ENCODE measurements around the gene CDC42EP5. TPM values are rescaled to one million over a fixed set of nuclear protein-coding genes. Genes with fewer than 3 reads are reported as not detected.

The CDC42EP5 gene
- polyA plus RNA-seq, 3 donors: not detected

- WGBS (ENCODE audit: insufficient coverage): 63% methylated on average over 8 of the region's 11 CpGs
- no peak overlapping the region for H2AFZ ChIP-seq (ENCODE audit: insufficient read depth, low read depth, low read length, poor library complexity, severe bottlenecking)
- H3K27ac Mint-ChIP-seq: peak overlapping the region in 1 of 7 donors; percentile 15
Measured at GRCh38 chr19:54434873-54435214, 38.3 kb downstream of the CDC42EP5 start.

DNA sequence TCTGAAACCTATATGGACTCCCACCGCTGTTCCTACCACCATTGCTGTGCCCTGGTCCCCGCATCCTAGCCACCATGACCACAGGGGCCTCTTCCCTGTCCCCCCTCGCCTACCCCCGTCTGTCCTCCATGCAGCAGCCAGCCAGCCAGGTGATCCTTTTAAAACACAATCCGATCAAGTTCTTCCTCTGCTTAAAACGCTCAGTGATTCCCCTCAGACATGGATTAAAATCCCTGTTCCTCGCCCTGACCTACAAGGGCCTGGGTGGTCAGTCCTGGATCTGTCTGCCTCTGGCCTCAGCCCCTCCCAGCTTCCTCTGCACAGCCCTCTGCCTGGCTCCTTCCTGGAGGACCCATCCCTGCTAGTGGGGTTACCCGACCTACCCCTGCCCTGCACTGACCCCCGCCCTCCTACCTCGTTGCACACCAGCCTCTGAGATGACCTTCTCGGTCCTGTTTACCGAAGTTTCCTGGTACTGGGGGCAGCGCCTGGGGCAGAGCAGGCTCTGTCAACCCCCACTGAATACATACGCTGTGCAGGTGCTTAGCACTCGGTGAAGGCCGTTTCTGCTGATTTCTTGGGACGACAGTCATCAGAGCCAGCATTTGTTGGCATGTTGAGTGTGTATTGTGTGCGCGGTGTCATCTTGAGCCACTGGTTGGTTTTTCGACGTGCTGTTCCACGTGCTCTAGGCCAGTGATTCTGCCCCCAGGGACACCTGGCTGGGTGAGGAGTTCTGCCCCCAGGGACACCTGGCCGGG lies 38.8 kb downstream of the CDC42EP5 start:
- H3K27me3 Mint-ChIP-seq (ENCODE audit: low read depth in 3 of 3): peaks cover 30 to 51% (median 38%) of the 10 kb centered on the region in 3 donors
- no peak overlapping the region for H3K27ac ChIP-seq (ENCODE audit: low read depth in 1 of 2, low read length in 2 of 2)
- intact Hi-C loops (cut with micrococcal nuclease): no loop called here
- peak overlapping the region in 2 of 7 donors; percentile 15 to 43 for H3K27ac Mint-ChIP-seq
- no peak overlapping the region for H3K4me2 ChIP-seq (replicated peaks; ENCODE audit: extremely low read depth, low read length, poor library complexity, severe bottlenecking)
- no peak overlapping the region for H2AFZ ChIP-seq (ENCODE audit: insufficient read depth, low read depth, low read length, poor library complexity, severe bottlenecking)
- H3K79me2 ChIP-seq (ENCODE audit: insufficient read depth, low read length): no peaks in the 10 kb centered on the region
- no peak overlapping the region for H3K4me3 ChIP-seq (replicated peaks in 1 of 3; ENCODE audit: low read depth in 2 of 3, low read length in 3 of 3)
- no peak for DNase-seq
- H3K9ac ChIP-seq (ENCODE audit: insufficient read depth, low read length, poor library complexity, severe bottlenecking): no peak overlapping the region
- H3K36me3 ChIP-seq (replicated peaks in 1 of 2; ENCODE audit: control insufficient read depth in 1 of 2, insufficient read depth in 2 of 2, low read length in 2 of 2): peaks cover 2 to 11% of the 10 kb centered on the region in 2 donors
- peaks cover 14 to 26% of the 10 kb centered on the region in 2 donors for H3K36me3 Mint-ChIP-seq
- peaks cover 36% of the 10 kb centered on the region for H4K20me1 ChIP-seq (ENCODE audit: insufficient read depth, low read length)
- 82% methylated on average over 22 of the region's 23 CpGs for WGBS (ENCODE audit: insufficient coverage)
- peak overlapping the region in 1 of 2 donors; percentile 35 for H3K4me3 Mint-ChIP-seq
- TF ChIP-seq, protein P1, sequence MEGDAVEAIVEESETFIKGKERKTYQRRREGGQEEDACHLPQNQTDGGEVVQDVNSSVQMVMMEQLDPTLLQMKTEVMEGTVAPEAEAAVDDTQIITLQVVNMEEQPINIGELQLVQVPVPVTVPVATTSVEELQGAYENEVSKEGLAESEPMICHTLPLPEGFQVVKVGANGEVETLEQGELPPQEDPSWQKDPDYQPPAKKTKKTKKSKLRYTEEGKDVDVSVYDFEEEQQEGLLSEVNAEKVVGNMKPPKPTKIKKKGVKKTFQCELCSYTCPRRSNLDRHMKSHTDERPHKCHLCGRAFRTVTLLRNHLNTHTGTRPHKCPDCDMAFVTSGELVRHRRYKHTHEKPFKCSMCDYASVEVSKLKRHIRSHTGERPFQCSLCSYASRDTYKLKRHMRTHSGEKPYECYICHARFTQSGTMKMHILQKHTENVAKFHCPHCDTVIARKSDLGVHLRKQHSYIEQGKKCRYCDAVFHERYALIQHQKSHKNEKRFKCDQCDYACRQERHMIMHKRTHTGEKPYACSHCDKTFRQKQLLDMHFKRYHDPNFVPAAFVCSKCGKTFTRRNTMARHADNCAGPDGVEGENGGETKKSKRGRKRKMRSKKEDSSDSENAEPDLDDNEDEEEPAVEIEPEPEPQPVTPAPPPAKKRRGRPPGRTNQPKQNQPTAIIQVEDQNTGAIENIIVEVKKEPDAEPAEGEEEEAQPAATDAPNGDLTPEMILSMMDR (IDR thresholded peaks at IDR 0.05): no peak
- H3K9me3 Mint-ChIP-seq: peaks cover 0 to 4% (median 0%) of the 10 kb centered on the region in 7 donors
- H3K27me3 ChIP-seq (ENCODE audit: control insufficient read depth in 2 of 2, insufficient read depth in 2 of 2, low read length in 2 of 2): peaks cover 2 to 38% of the 10 kb centered on the region in 2 donors
- H3K9me3 ChIP-seq (replicated peaks in 1 of 2; ENCODE audit: control insufficient read depth in 1 of 2, insufficient read depth in 1 of 2, low read length in 2 of 2): no peaks in the 10 kb centered on the region
- H3K4me1 Mint-ChIP-seq: peaks cover 7% of the 10 kb centered on the region
- H3K4me1 ChIP-seq (ENCODE audit: control insufficient read depth in 1 of 2, insufficient read depth in 2 of 2, low read length in 2 of 2): peaks cover 3 to 16% of the 10 kb centered on the region in 2 donors

More at GRCh38 chr19:54434873-54435214, 38.3 kb downstream of the CDC42EP5 start:
- Histone ChIP-seq H3K79me2 (ENCODE audit: insufficient read depth, low read length) (no peaks in the 10 kb centered on the region), H3K27ac (ENCODE audit: low read depth in 1 of 2, low read length in 2 of 2) (no peak overlapping the region), H3K4me2 (replicated peaks; ENCODE audit: extremely low read depth, low read length, poor library complexity, severe bottlenecking) (no peak overlapping the region), H3K36me3 (replicated peaks in 1 of 2; ENCODE audit: control insufficient read depth in 1 of 2, insufficient read depth in 2 of 2, low read length in 2 of 2) (peaks cover 2 to 11% of the 10 kb centered on the region in 2 donors), H3K9ac (ENCODE audit: insufficient read depth, low read length, poor library complexity, severe bottlenecking) (no peak overlapping the region), H3K4me1 (ENCODE audit: control insufficient read depth in 1 of 2, insufficient read depth in 2 of 2, low read length in 2 of 2) (peaks cover 3 to 16% of the 10 kb centered on the region in 2 donors), H4K20me1 (ENCODE audit: insufficient read depth, low read length) (peaks cover 41% of the 10 kb centered on the region), H3K4me3 (replicated peaks in 1 of 3; ENCODE audit: low read depth in 2 of 3, low read length in 3 of 3) (no peak overlapping the region), H3K27me3 (ENCODE audit: control insufficient read depth in 2 of 2, insufficient read depth in 2 of 2, low read length in 2 of 2) (peaks cover 2 to 33% of the 10 kb centered on the region in 2 donors), H3K9me3 (replicated peaks in 1 of 2; ENCODE audit: control insufficient read depth in 1 of 2, insufficient read depth in 1 of 2, low read length in 2 of 2) (no peaks in the 10 kb centered on the region)
- Mint-ChIP-seq H3K4me3 (peak overlapping the region in 1 of 2 donors; percentile 47), H3K27me3 (ENCODE audit: low read depth in 3 of 3) (peaks cover 27 to 46% (median 33%) of the 10 kb centered on the region in 3 donors), H3K9me3 (peaks cover 0 to 4% (median 0%) of the 10 kb centered on the region in 7 donors), H3K4me1 (peaks cover 7% of the 10 kb centered on the region), H3K36me3 (peaks cover 14 to 27% of the 10 kb centered on the region in 2 donors)
- TF ChIP-seq, protein P1 (IDR thresholded peaks at IDR 0.05): no peak
- no peak for DNase-seq
- intact Hi-C loops (cut with micrococcal nuclease): no loop called here

All from CD14-positive monocyte (primary cell).